GM21717 (cell line): ENCODE measurements around the gene RBMS1.

Experiments used
- ATAC-seq: cut with Tn5 transposase; IDR thresholded peaks from one replicate; pipeline ENCODE4 v1.9.1; 2021; ENCODE audit warnings: mild to moderate bottlenecking, moderate library complexity; ENCODE audit not compliant: unreplicated experiment

Gene RBMS1

GRCh38 chr2:160337728-160338127, 155.9 kb downstream of the RBMS1 start:
- ATAC-seq, result no peak

DNA sequence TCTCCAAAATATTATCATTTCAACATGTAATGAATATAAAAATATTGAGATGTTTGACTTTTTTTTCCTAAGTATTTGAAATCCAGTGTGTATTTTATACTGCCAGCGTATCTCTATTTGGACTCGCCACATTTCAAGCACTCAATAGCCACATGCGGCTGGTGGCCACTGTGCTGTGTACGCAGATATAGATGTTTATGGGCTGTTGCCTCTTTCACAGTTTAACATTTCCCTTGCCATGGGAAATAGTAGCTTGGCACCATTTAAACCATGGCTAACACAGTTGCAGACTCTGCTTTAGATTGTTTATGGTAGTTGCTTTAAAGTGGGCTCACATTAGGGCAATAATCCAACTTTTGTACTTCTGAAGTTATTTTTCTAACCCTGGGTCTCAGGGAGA, 157.0 kb downstream of the RBMS1 start:
- no peak for ATAC-seq

DNA sequence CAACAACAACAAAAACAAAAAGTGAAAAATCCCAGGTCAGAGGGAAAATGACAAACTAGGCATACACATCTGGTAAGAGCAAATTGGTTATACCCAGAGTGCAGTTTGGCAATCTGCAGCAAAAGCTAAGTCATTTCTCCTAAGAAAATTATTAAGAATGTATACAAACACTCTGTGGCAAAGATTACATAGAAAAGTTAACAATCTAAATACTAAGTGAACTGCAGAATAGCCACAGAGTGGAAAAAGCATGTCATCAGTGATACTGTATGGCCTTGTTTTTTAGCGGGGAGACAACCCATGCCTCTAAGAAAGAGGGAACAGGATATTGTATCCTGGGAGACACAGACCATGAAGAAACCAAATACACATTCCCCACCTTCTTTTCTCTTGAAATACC, 157.5 kb downstream of the RBMS1 start:
- no peak for ATAC-seq

DNA sequence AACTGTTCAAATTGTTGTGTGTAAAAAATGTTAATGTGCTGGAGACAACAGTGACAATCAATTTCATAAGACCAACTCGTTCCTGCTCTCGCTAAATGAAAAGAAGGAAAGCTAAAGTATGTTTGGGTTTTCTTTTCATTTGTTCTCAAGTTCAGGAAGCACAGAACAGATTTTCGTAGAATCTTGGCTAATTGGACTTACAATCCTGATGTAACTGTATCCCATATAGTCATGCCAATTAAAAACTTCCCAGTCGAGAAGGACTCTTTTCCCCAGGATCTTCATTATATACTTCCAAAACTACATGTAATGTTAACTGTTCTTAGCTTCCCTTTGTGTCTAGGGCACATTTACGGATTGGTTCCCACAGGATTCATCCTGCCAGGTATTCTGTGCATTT, 158.2 kb downstream of the RBMS1 start:
- no peak for ATAC-seq

- ATAC-seq, result no peak
These were observed 159.4 kb downstream of the RBMS1 start for GRCh38 chr2:160334028-160334741.

GRCh38 chr2:160333324-160334027, 160.1 kb downstream of the RBMS1 start:
- no peak for ATAC-seq

- ATAC-seq, result no peak
These were observed 161.3 kb downstream of the RBMS1 start for GRCh38 chr2:160332318-160332717.

DNA sequence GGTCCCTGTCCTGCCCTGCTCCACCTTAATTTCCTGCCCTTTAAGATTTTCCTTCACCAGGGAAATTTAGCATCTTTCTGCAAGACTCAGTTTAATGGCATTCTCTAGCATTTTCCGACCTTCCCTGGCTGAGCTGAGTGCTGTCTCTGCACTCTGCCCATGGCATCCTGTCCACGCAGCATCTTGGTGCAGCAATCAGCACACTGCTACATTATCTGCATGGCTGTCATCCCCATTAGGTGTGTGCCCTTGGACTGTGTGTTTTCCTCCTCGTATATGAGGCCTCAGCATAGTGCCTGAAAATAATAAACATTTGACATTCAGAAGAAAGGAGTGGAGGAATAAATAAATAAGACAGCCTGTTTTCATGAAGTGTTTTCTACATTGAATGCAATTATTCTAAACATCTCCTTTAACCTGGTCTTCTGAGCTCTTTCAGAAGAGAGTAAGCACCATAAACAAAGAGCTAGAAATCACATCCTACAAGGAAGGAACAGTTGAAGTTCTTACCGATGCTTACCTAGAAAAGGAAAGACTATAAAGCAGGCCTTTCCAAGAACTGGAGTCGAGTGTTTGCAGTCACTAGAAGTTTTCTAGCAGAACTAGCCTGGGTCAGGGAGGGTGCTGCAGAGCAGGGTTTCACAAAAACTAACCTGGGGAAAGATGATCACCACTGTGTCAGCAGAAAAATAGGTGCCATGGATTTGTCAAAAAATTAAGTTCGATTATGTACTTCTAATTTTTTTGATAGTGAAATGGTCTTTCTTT, 162.2 kb downstream of the RBMS1 start:
- ATAC-seq, result no peak

GRCh38 chr2:160328811-160329527, 164.6 kb downstream of the RBMS1 start:
- no peak for ATAC-seq

GRCh38 chr2:160326786-160327185, 166.8 kb downstream of the RBMS1 start:
- no peak for ATAC-seq

DNA sequence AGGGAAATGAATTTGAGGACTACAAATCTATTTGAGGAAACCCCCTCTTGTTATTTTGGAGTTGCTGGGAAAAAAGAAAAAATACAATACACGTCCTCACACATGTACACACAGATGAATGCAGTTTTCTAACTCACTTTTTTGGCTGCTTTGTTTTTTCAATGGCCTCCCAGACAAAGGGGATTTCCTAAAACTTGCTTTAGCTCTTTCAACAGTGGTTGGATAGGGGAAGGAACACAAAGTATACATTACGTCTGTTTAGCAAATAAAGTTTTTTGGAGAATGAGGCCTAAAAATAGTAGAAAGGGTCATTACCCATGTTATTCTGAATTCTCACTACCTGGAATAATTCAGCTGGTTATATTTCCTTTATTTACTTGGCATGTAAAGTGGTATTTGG, 168.2 kb downstream of the RBMS1 start:
- ATAC-seq, result no peak

- no peak for ATAC-seq
These were observed 168.7 kb downstream of the RBMS1 start for GRCh38 chr2:160324917-160325316.

- ATAC-seq, result no peak
These were observed 169.3 kb downstream of the RBMS1 start for GRCh38 chr2:160324161-160324800.

DNA sequence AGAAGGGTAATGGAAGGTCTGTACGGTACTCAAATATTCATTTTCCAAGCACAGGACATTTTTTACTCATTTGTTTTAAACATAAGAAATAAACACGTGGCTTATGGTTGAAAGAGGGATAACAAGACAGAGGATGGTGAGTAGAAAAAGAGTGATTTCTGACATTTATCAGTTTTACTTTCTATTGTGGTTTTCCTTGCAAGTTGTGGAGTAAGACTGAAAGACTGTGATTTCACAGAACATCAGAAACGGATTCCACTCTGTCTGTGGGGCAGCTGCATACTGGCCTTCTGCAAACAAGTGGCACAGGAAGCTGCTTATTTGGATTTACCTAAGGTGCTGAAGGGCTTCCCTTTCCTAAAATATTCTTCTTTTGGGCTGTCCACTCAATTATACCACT, 171.3 kb downstream of the RBMS1 start:
- peak; percentile 95 for ATAC-seq

DNA sequence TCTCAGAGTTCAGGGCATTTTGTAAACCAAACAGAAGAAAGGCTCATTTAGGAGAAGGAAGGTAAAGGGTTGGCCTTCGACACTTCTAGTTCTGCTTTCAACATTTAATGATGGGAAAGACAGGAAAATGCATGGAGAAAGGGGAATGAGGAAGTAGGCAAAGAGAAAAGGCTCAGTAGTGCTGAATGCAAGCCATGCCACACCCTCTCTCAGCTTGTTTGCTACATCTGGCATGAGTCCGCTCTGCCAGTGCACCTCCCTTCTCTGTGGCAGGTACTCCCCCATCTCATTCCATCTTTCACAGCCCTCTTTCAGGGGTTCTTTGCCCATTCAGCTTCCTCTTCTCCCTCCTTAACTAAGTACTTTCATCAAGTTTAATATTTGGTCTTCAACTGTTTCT, 172.6 kb downstream of the RBMS1 start:
- ATAC-seq, result no peak

DNA sequence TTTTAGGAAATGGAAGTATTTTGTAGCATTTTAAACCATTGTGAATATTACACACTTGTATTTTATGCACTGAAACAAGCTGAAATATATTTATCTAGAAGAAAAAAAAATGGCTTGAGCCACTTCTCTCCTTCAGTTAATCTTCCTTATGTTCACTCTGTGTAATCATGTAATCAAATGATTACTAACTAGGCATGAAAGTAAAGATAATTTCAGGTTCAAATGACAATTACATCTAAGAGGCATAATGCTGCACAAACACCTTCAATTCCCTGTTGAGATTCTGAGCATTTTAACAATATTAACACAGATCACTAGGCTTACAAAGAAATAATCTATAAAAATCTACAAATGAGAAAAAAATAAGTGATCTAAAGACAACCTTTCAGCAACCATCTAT, 173.9 kb downstream of the RBMS1 start:
- no peak for ATAC-seq

GRCh38 chr2:160318218-160318617, 175.4 kb downstream of the RBMS1 start:
- no peak for ATAC-seq

DNA sequence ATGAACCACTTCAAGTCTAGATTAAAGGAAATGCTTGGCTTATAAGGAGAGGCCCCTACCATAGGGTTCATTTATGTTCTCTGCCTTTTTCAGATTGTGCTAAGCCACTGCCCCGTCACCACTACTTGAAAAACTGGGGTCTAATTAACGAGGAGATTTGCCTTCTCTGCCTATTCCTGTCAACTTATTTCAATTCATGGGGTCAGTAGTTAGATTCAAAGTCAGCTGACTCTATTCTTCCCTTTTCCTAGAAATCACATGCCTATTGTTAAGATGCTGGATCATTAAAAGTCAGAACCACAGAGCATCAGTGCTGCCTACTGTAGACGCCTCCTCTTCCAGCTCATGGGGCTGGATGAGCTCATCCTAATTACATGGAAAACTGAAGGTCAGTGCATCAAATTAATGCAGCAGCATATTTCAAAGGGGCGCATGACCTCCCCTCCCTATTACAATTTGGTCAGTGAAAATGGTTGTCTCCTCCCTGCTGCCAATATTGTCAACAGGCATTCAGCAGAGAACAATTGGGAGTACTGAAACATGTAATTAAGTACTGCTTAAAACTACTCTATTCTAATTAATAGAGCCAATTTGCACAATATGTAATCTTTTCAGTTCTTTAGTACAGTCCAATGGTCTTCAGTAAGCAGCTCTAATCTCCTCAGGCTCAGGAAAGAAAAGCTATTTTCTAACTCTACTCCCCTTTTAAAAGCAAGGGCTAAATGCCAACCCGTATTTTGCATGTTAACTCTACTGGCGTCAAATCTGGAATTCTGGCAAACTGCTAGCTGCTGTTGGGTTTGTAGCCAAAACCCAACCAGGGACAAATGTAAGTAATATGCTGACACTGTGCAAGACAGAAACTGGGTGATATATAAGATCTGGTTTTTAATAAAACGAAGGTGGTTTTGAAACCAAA, 176.2 kb downstream of the RBMS1 start:
- no peak for ATAC-seq

- no peak for ATAC-seq
These were observed 178.3 kb downstream of the RBMS1 start for GRCh38 chr2:160315337-160315736.
